T-cell (primary cell): Measurements from ENCODE around the gene ERCC4. TPM values are rescaled to one million over a fixed set of nuclear protein-coding genes. Genes with fewer than 3 reads are reported as not detected.

Experiments
- ATAC-seq, 4 experiments: fragments of 200-7000 bp in 3 of 4; fragments of 150-1000 bp in 1 of 4; cut with Tn5 transposase; replicated peaks in 1 of 4; 1 replicate in 3 of 4; 2 replicates in 1 of 4; pipeline ENCODE4 v1.10.0; 2021; ENCODE audit warnings: moderate library complexity in 3 of 4, mild to moderate bottlenecking in 2 of 4, moderate number of reproducible peaks in 1 of 4
- CTCF ChIA-PET, 2 donors: fragments of 300-600 bp; sonication (Branson Sonifier 250); formaldehyde crosslinking; loops; one replicate each; lab custom pipeline; 2022; ENCODE audit warnings: antibody characterized with exemption in 2 of 2; lab: Charles Lee
- POLR2A ChIA-PET, 2 donors: fragments of 300-600 bp; sonication (Branson Sonifier 250); formaldehyde crosslinking; loops; one replicate each; lab custom pipeline; 2022; ENCODE audit warnings: antibody characterized with exemption in 2 of 2; lab: Charles Lee
- DNase-seq, 35 experiments: peaks; one replicate each; pipeline versions ENCODE4 v3.0.0 to v3.0.0-alpha.2; 2013 to 2023
- H3K27ac ChIP-seq: one replicate; pipeline ENCODE4 v1.5.1; 2013; ENCODE audit warnings: low read length
- H3K27me3 ChIP-seq, 2 experiments: replicated peaks in 1 of 2; 1 replicate in 1 of 2; 2 replicates in 1 of 2; pipeline versions ENCODE4 v1.6.1 to v1.7.0; 2013; ENCODE audit warnings: low read length in 1 of 2, mixed read lengths in 1 of 2; ENCODE audit not compliant: control insufficient read depth in 2 of 2, insufficient read depth in 2 of 2; ENCODE audit errors: extremely low read depth in 1 of 2
- H3K36me3 ChIP-seq, 2 donors: 1 replicate in 1 of 2; 2 replicates in 1 of 2; pipeline versions ENCODE4 v1.6.1 to v1.7.0; 2013; ENCODE audit warnings: low read length in 1 of 2; ENCODE audit not compliant: control insufficient read depth in 2 of 2, insufficient read depth in 1 of 2; ENCODE audit errors: extremely low read depth in 1 of 2
- H3K4me1 ChIP-seq, 2 experiments: 1 replicate in 1 of 2; 2 replicates in 1 of 2; pipeline versions ENCODE4 v1.6.1 to v1.7.0; 2013; ENCODE audit warnings: low read length in 2 of 2, mixed read lengths in 1 of 2; ENCODE audit not compliant: insufficient read depth in 2 of 2, control insufficient read depth in 1 of 2; ENCODE audit errors: extremely low read depth in 1 of 2
- H3K4me3 ChIP-seq, 2 donors: 1 replicate in 1 of 2; 2 replicates in 1 of 2; pipeline versions ENCODE4 v1.5.1 to v1.7.0; 2013; ENCODE audit warnings: mild to moderate bottlenecking in 2 of 2, low read length in 1 of 2, moderate library complexity in 1 of 2; ENCODE audit not compliant: control insufficient read depth in 1 of 2; ENCODE audit errors: extremely low read depth in 1 of 2
- H3K9me3 ChIP-seq: 2 replicates; pipeline ENCODE4 v1.7.0; 2013
- H3K27ac Mint-ChIP-seq, 2 donors: one replicate each; pipeline ENCODE4 v1.8.0; 2020 to 2021; ENCODE audit warnings: mild to moderate bottlenecking in 2 of 2, mixed read lengths in 2 of 2
- H3K27me3 Mint-ChIP-seq, 2 donors: one replicate each; pipeline ENCODE4 v1.8.0; 2021 to 2022; ENCODE audit warnings: mixed read lengths in 2 of 2
- H3K36me3 Mint-ChIP-seq: one replicate; pipeline ENCODE4 v1.8.0; 2021; ENCODE audit warnings: mixed read lengths
- H3K4me1 Mint-ChIP-seq, 3 donors: one replicate each; pipeline ENCODE4 v1.8.0; 2020 to 2022; ENCODE audit warnings: mixed read lengths in 3 of 3, mild to moderate bottlenecking in 1 of 3
- H3K4me3 Mint-ChIP-seq, 3 donors: one replicate each; pipeline ENCODE4 v1.8.0; 2020 to 2022; ENCODE audit warnings: mild to moderate bottlenecking in 3 of 3, mixed read lengths in 3 of 3, moderate library complexity in 3 of 3
- H3K9me3 Mint-ChIP-seq, 3 donors: one replicate each; pipeline ENCODE4 v1.8.0; 2020 to 2022; ENCODE audit warnings: mixed read lengths in 3 of 3
- WGBS: methylation state at CpG from one replicate; pipeline ENCODE4 v1.1.5; 2013; ENCODE audit warnings: missing lambda C conversion rate; ENCODE audit not compliant: insufficient coverage; 5-methylcytosine and 5-hydroxymethylcytosine counted together
- total RNA-seq, 35 experiments: library from RNA in 6 of 35; stranded (reverse) in 6 of 35; fragments of 120-200 nt in 1 of 35; gene quantifications; one replicate each; pipeline versions ENCODE4 v1.2.1 to v1.2.4 and lab custom pipeline; 2013 to 2026

Gene ERCC4
- total RNA-seq, 5 donors from 2014 or later (not counting 1 experiment from before 2014, with no cell fraction given): 11.6 to 13.7 (median 13.3) TPM

DNA sequence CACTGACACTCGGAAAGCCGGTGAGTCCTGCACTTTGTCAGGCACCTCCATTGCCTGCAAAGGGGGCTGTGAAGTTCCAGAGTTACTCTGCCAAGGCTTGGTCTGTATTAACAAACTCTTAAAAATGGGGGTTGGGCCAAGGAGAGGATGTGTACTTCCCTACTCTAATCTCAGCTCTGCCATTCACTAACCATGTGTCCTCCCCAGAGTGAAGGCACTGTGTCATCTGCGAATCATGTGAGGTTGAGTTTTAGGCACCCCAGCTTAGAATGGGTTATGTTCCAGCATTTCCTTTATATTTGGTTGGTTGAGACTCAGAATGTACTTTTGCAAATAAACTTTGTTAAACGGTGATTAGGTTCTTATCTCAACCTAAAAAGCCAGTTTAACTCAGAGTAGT, 24.9 kb downstream of the ERCC4 start:
- Mint-ChIP-seq H3K9me3 (no peaks in the 10 kb centered on the region), H3K4me1 (no peaks in the 10 kb centered on the region), H3K27ac (no peak overlapping the region), H3K36me3 (peaks cover 66% of the 10 kb centered on the region), H3K27me3 (no peaks in the 10 kb centered on the region), H3K4me3 (no peak overlapping the region)
- WGBS: no CpG with 5 or more reads among the region's 4 CpGs
- ChIA-PET CTCF (interaction anchor here in 1 of 2 donors (0.8 kb wide), 1 partner anchor 43 kb away, joined by 3 read pairs; no protein-coding TSS in a partner anchor), POLR2A (no interaction called here)
- Histone ChIP-seq H3K4me3 (no peak overlapping the region), H3K27me3 (no peaks in the 10 kb centered on the region), H3K27ac (no peak overlapping the region), H3K9me3 (no peaks in the 10 kb centered on the region), H3K4me1 (no peaks in the 10 kb centered on the region), H3K36me3 (peaks cover 18 to 35% of the 10 kb centered on the region in 2 donors)
- DNase-seq: no peak
- no peak for ATAC-seq

DNA sequence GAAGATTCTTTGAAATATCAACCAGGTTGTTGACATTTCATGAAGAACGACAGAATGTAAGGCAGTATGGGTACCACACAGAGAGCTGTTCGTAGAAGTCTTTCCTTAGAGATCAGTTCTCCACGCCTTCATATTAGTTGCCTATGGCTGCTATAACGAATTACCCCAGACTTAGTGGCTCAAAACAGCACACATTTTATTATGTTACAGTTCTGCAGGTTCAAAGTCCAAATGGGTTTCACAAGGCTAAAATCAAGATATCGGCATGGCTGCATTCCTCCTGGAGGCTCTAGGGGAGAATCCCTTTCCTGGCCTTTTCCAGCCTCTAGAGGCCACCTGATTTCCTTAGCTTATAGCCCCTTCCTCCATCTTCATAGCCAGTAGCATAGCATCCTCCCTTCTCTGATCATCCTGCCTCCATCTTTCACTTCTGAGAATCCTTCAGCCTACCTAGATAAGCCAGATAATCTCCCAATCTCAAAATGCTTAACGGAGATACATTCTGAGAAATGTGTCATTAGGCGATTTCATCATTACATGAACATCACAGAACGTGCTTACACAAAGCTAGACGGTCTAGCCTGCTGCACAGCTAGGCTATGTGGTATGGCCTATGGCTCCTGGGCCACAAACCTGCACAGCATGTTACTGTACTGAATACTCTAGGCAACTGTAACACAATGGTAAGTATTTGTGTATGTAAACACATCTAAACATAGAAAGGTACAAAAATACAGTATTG, 26.0 kb downstream of the ERCC4 start:
- no peaks in the 10 kb centered on the region for H3K4me1 ChIP-seq
- no peak overlapping the region for H3K4me3 ChIP-seq
- no peak for DNase-seq
- Mint-ChIP-seq H3K4me3 (no peak overlapping the region), H3K4me1 (no peaks in the 10 kb centered on the region), H3K36me3 (peaks cover 62% of the 10 kb centered on the region), H3K27me3 (no peaks in the 10 kb centered on the region), H3K27ac (no peak overlapping the region), H3K9me3 (no peaks in the 10 kb centered on the region)
- ChIA-PET CTCF (no interaction called here), POLR2A (no interaction called here)
- H3K36me3 ChIP-seq: peaks cover 15 to 35% of the 10 kb centered on the region in 2 donors
- ATAC-seq: no peak
- no peaks in the 10 kb centered on the region for H3K27me3 ChIP-seq
- H3K27ac ChIP-seq: no peak overlapping the region
- 95% methylated on average over 6 of the region's 9 CpGs for WGBS
- H3K9me3 ChIP-seq: no peaks in the 10 kb centered on the region

DNA sequence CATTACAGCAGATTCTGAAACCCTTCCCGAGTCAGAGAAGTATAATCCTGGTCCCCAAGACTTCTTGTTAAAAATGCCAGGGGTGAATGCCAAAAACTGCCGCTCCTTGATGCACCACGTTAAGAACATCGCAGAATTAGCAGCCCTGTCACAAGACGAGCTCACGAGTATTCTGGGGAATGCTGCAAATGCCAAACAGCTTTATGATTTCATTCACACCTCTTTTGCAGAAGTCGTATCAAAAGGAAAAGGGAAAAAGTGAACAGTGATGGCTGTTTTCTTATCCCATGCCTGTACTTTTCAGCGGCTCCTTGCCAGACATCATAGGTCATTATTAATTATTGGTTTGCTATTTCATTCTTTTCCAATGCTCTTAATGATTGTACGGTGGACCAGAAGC, 28.1 kb downstream of the ERCC4 start:
- CTCF ChIA-PET: no interaction called here
- DNase-seq: no peak
- H3K4me3 Mint-ChIP-seq: no peak overlapping the region
- Histone ChIP-seq H3K36me3 (peaks cover 15 to 35% of the 10 kb centered on the region in 2 donors), H3K27me3 (no peaks in the 10 kb centered on the region), H3K4me1 (no peaks in the 10 kb centered on the region), H3K9me3 (no peaks in the 10 kb centered on the region), H3K27ac (no peak overlapping the region), H3K4me3 (no peak overlapping the region)
- no peaks in the 10 kb centered on the region for H3K9me3 Mint-ChIP-seq
- no peaks in the 10 kb centered on the region for H3K4me1 Mint-ChIP-seq
- H3K36me3 Mint-ChIP-seq: peaks cover 54% of the 10 kb centered on the region
- ATAC-seq: no peak
- 96% methylated on average over 4 of the region's 9 CpGs for WGBS
- POLR2A ChIA-PET: no interaction called here
- H3K27me3 Mint-ChIP-seq: no peaks in the 10 kb centered on the region
- no peak overlapping the region for H3K27ac Mint-ChIP-seq

DNA sequence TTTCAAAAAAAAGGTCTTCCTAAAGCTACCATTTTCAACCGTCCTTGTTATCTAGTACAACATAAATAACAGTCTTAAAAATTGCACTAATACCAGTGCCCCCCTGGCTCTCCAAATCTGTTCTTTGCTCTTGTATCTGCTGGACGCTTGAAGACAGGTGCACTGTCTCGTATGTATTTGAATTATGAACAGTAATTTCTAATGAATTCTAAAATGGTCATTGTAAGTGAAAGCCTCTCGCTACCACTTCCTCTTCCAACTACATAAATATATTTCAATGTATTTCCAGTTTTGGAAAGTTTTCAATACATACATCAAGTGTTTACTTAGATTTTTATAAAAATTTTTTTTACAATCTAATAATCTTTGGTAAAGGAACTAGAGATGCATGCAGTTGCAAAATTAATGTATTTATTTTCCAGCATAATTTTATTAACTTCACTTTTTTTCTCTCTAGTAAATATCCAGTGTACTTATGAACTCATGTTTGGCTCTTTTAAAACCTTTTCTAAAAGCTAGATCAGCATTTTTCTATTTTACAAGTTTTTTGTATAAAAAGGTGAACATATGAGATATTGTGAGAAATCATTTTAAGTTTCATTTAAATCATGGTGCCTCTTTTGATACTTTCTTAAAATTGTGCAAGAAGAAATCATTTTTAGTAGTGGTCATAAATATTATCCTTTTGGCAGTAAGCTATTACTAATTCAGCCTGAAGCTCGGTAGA, 31.0 kb downstream of the ERCC4 start:
- Mint-ChIP-seq H3K9me3 (no peaks in the 10 kb centered on the region), H3K27ac (no peak overlapping the region), H3K4me3 (no peak overlapping the region), H3K36me3 (peaks cover 34% of the 10 kb centered on the region), H3K27me3 (peaks cover 9 to 11% of the 10 kb centered on the region in 2 donors), H3K4me1 (peaks cover under 1 to 6% (median 4%) of the 10 kb centered on the region in 3 donors)
- Histone ChIP-seq H3K4me1 (no peaks in the 10 kb centered on the region), H3K4me3 (no peak overlapping the region), H3K27me3 (peaks cover 0 to 2% of the 10 kb centered on the region in 2 experiments), H3K9me3 (no peaks in the 10 kb centered on the region), H3K27ac (no peak overlapping the region), H3K36me3 (peaks cover 15 to 23% of the 10 kb centered on the region in 2 donors)
- CTCF ChIA-PET: no interaction called here
- DNase-seq (no peak), ATAC-seq (no peak)
- no CpG with 5 or more reads among the region's 5 CpGs for WGBS
- POLR2A ChIA-PET: no interaction called here

DNA sequence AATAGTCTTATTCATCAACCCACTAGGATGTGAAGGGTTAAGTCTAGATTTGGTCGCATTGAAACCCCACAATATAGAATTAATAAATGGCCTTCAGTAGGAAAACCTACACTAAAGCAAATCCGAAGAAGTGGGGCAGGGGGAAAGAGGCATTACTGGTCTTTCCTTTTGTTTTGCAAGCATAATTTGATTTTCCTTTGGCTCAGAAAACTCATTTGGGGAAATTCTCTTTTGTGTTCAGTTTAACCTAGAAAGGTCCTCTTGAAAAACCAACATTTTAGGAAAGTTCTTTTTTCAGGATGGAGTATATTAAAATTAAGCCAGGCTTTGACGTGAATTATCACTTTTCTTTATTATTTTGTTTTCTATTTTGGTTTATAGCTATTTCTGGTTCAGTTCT, 31.7 kb downstream of the ERCC4 start:
- Mint-ChIP-seq H3K36me3 (peaks cover 28% of the 10 kb centered on the region), H3K27ac (no peak overlapping the region), H3K27me3 (peaks cover 14 to 16% of the 10 kb centered on the region in 2 donors), H3K4me3 (no peak overlapping the region), H3K9me3 (no peaks in the 10 kb centered on the region), H3K4me1 (peaks cover 6 to 10% (median 6%) of the 10 kb centered on the region in 3 donors)
- no peaks in the 10 kb centered on the region for H3K9me3 ChIP-seq
- no CpG with 5 or more reads among the region's 3 CpGs for WGBS
- CTCF ChIA-PET: no interaction called here
- ATAC-seq (no peak), DNase-seq (no peak)
- H3K4me3 ChIP-seq: no peak overlapping the region
- peaks cover 15 to 17% of the 10 kb centered on the region in 2 donors for H3K36me3 ChIP-seq
- H3K27me3 ChIP-seq: peaks cover 0 to 3% of the 10 kb centered on the region in 2 experiments
- no peak overlapping the region for H3K27ac ChIP-seq
- H3K4me1 ChIP-seq: peaks cover 0 to 3% of the 10 kb centered on the region in 2 experiments
- POLR2A ChIA-PET: interaction anchor here in 1 of 2 donors (0.5 kb wide), 1 partner anchor 15 kb away, joined by 3 read pairs; no protein-coding TSS in a partner anchor

DNA sequence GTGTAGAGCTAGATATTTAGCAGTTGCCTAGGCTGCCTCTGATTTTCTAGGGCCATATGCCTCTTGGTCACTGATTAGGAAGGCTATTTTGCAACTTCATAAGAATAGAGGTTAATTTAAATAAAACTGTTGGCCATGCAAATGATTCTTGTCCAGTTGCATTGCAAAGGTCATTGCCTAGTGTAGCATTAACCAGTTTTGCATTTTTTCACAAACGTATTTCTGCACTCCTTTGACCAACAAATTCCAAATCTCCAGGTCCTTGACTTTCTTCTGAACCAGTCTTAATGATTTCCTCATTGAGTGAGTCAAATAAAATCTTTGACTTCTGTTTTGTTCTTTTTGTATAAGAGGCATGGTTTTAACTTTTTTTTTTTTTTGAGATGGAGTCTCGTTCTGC, 33.5 kb downstream of the ERCC4 start:
- peaks cover 13% of the 10 kb centered on the region for H3K36me3 Mint-ChIP-seq
- Histone ChIP-seq H3K4me1 (peaks cover 0 to 9% of the 10 kb centered on the region in 2 experiments), H3K27ac (no peak overlapping the region), H3K4me3 (no peak overlapping the region), H3K9me3 (no peaks in the 10 kb centered on the region), H3K36me3 (peaks cover 3 to 6% of the 10 kb centered on the region in 2 donors), H3K27me3 (peaks cover 0 to 3% of the 10 kb centered on the region in 2 experiments)
- peaks cover 14 to 19% of the 10 kb centered on the region in 2 donors for H3K27me3 Mint-ChIP-seq
- H3K4me3 Mint-ChIP-seq: no peak overlapping the region
- no peaks in the 10 kb centered on the region for H3K9me3 Mint-ChIP-seq
- H3K27ac Mint-ChIP-seq: no peak overlapping the region
- CTCF ChIA-PET: no interaction called here
- peaks cover 6 to 18% (median 14%) of the 10 kb centered on the region in 3 donors for H3K4me1 Mint-ChIP-seq
- WGBS: 100% methylated on average over 1 of the region's 2 CpGs
- ATAC-seq (no peak), DNase-seq (no peak)
- POLR2A ChIA-PET: no interaction called here
